CD4-positive, alpha-beta T cell (primary cell): ENCODE data around the gene RSPH4A. TPM values are rescaled to one million over a fixed set of nuclear protein-coding genes. Genes with fewer than 3 reads are reported as not detected.
"Not testable (repeated sequence)": the region's sequence is repeated elsewhere in the genome, so short reads cannot be mapped to it uniquely, and the experiment has no call there.

Experiments used
- ATAC-seq: fragments of 200-7000 bp; cut with Tn5 transposase; one replicate; pipeline ENCODE4 v1.10.0; 2022; ENCODE audit warnings: mild to moderate bottlenecking; ENCODE audit not compliant: poor library complexity
- CTCF ChIA-PET: fragments of 350-600 bp; sonication (Branson Sonifier 250); formaldehyde crosslinking; loops from one replicate; lab custom pipeline; 2021; ENCODE audit warnings: antibody characterized with exemption, inconsistent platforms; lab: Charles Lee
- POLR2A ChIA-PET: fragments of 350-600 bp; sonication (Branson Sonifier 250); formaldehyde crosslinking; loops from one replicate; lab custom pipeline; 2021; ENCODE audit warnings: antibody characterized with exemption, inconsistent platforms; lab: Charles Lee
- DNase-seq, 14 experiments: peaks; one replicate each; pipeline ENCODE4 v3.0.0-alpha.2; 2013 to 2020; ENCODE audit warnings: mixed read lengths in 2 of 14
- H3K27ac ChIP-seq, 2 donors: one replicate each; pipeline versions ENCODE4 v1.5.1 to v1.7.0; 2013; ENCODE audit warnings: low read length in 2 of 2, low read depth in 1 of 2, mild to moderate bottlenecking in 1 of 2
- H3K27me3 ChIP-seq, 2 experiments: 1 replicate in 1 of 2; 2 replicates in 1 of 2; pipeline versions ENCODE4 v1.6.1 to v1.7.0; 2013; ENCODE audit warnings: low read length in 2 of 2, control low read depth in 1 of 2, mild to moderate bottlenecking in 1 of 2, moderate library complexity in 1 of 2; ENCODE audit not compliant: insufficient read depth in 2 of 2, control insufficient read depth in 1 of 2
- H3K36me3 ChIP-seq: one replicate; pipeline ENCODE4 v1.6.1; 2013; ENCODE audit warnings: low read length, control low read depth; ENCODE audit not compliant: insufficient read depth
- H3K4me1 ChIP-seq: one replicate; pipeline ENCODE4 v1.6.1; 2013; ENCODE audit warnings: low read length, control low read depth; ENCODE audit not compliant: insufficient read depth
- H3K4me3 ChIP-seq: one replicate; pipeline ENCODE4 v1.5.1; 2013; ENCODE audit warnings: mild to moderate bottlenecking, low read length, moderate library complexity
- H3K9me3 ChIP-seq, 2 experiments: 1 replicate in 1 of 2; 2 replicates in 1 of 2; pipeline versions ENCODE4 v1.6.1 to v1.7.0; 2013; ENCODE audit warnings: low read length in 2 of 2, mild to moderate bottlenecking in 2 of 2, control low read depth in 1 of 2, moderate library complexity in 1 of 2; ENCODE audit not compliant: control insufficient read depth in 1 of 2, insufficient read depth in 1 of 2
- H3K27ac Mint-ChIP-seq: one replicate; pipeline ENCODE4 v1.8.0; 2020; ENCODE audit warnings: mixed read lengths
- H3K27me3 Mint-ChIP-seq: one replicate; pipeline ENCODE4 v1.8.0; 2021; ENCODE audit warnings: mixed read lengths
- H3K36me3 Mint-ChIP-seq: one replicate; pipeline ENCODE4 v1.8.0; 2021; ENCODE audit warnings: low read depth, mixed read lengths
- H3K4me1 Mint-ChIP-seq: one replicate; pipeline ENCODE4 v1.8.0; 2021; ENCODE audit warnings: low read depth, mixed read lengths
- H3K4me3 Mint-ChIP-seq: one replicate; pipeline ENCODE4 v1.8.0; 2020; ENCODE audit warnings: mild to moderate bottlenecking, mixed read lengths
- H3K9me3 Mint-ChIP-seq: one replicate; pipeline ENCODE4 v1.8.0; 2020; ENCODE audit warnings: mixed read lengths
- intact Hi-C, 2 experiments: fragments of 100-400 bp; cut with DNase I in 1 of 2; cut with micrococcal nuclease in 1 of 2; formaldehyde crosslinking; loops; one replicate each; pipeline versions ENCODE4 v1.15.1 to v1.9.0; 2023 to 2025; cut with DNase I, micrococcal nuclease
- total RNA-seq, 174 experiments: library from RNA in 2 of 174; stranded (reverse) in 2 of 174; gene quantifications; one replicate each; pipeline ENCODE4 v1.2.3 and lab custom pipeline; 2021 to 2026
- TF ChIP-seq, protein P1 (sequence below): fragments of 200-600 bp; IDR thresholded peaks from one replicate; pipeline ENCODE4 v1.8.0; 2022; ENCODE audit warnings: antibody characterized with exemption, mild to moderate bottlenecking

RSPH4A gene
- total RNA-seq, 2 experiments from 2014 or later: 0.56 to 0.88 TPM

DNA sequence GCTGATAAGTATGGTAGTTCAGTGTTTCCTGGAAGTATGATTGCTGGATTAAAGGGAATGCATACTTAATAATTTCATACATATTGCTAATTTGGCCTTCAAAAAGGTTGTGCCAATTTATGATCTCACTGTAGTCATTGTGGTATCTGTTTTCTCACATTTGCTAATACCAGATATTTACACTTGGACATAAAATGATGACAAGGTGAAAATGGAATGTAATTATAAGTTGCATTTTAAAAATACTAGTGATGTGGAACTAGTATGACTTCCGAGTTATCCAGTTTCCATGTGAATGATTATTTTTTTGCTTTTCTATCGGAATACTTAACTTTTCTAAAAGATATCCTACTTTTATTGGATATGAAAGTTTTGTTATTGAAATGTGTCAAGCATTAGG lies 29.5 kb upstream of the RSPH4A start:
- TF ChIP-seq, protein P1, sequence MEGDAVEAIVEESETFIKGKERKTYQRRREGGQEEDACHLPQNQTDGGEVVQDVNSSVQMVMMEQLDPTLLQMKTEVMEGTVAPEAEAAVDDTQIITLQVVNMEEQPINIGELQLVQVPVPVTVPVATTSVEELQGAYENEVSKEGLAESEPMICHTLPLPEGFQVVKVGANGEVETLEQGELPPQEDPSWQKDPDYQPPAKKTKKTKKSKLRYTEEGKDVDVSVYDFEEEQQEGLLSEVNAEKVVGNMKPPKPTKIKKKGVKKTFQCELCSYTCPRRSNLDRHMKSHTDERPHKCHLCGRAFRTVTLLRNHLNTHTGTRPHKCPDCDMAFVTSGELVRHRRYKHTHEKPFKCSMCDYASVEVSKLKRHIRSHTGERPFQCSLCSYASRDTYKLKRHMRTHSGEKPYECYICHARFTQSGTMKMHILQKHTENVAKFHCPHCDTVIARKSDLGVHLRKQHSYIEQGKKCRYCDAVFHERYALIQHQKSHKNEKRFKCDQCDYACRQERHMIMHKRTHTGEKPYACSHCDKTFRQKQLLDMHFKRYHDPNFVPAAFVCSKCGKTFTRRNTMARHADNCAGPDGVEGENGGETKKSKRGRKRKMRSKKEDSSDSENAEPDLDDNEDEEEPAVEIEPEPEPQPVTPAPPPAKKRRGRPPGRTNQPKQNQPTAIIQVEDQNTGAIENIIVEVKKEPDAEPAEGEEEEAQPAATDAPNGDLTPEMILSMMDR: no peak
- Histone ChIP-seq H3K27me3 (no peaks in the 10 kb centered on the region), H3K9me3 (no peaks in the 10 kb centered on the region), H3K4me1 (no peaks in the 10 kb centered on the region), H3K36me3 (peaks cover 74% of the 10 kb centered on the region), H3K27ac (no peak overlapping the region), H3K4me3 (no peak overlapping the region)
- CTCF ChIA-PET: no interaction called here
- POLR2A ChIA-PET: no interaction called here
- Mint-ChIP-seq H3K4me3 (no peak overlapping the region), H3K27me3 (no peaks in the 10 kb centered on the region), H3K36me3 (peaks cover 95% of the 10 kb centered on the region), H3K9me3 (no peaks in the 10 kb centered on the region), H3K4me1 (peaks cover 5% of the 10 kb centered on the region), H3K27ac (no peak overlapping the region)
- DNase-seq (no peak), ATAC-seq (no peak)
- intact Hi-C loops: loop anchor here in 1 of 2 experiments (10.0 kb wide), 1 partner anchor 48 kb away; no protein-coding TSS in a partner anchor

DNA sequence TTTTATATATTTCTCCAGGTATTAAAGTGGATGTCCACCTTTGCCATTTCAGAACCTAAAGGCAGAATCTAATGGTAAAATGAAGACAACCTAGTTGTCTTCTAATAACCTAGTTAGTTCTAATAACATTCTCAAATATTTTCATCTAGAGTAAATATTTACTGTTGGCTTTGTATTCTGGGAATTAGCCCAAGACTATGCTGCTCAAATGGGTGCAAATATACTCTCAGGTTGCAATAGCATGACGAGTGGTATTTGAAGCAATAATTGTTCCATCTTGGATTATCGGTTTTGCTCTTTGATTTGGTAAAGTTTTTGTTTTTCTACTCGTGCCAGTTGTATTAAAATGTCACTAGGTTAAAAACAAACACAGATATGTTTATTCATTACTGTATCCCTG lies 21.0 kb upstream of the RSPH4A start:
- ATAC-seq (no peak), DNase-seq (no peak)
- no peaks in the 10 kb centered on the region for H3K4me1 Mint-ChIP-seq
- no peak overlapping the region for H3K4me3 ChIP-seq
- H3K4me3 Mint-ChIP-seq: no peak overlapping the region
- intact Hi-C loops: no loop called here
- CTCF ChIA-PET: no interaction called here
- H3K27me3 ChIP-seq: no peaks in the 10 kb centered on the region
- TF ChIP-seq, protein P1: no peak
- no peaks in the 10 kb centered on the region for H3K9me3 Mint-ChIP-seq
- H3K36me3 Mint-ChIP-seq: peaks cover 85% of the 10 kb centered on the region
- POLR2A ChIA-PET: no interaction called here
- no peaks in the 10 kb centered on the region for H3K27me3 Mint-ChIP-seq
- peaks cover 43% of the 10 kb centered on the region for H3K36me3 ChIP-seq
- no peak overlapping the region for H3K27ac ChIP-seq
- no peak overlapping the region for H3K27ac Mint-ChIP-seq
- H3K9me3 ChIP-seq: no peaks in the 10 kb centered on the region
- no peaks in the 10 kb centered on the region for H3K4me1 ChIP-seq

DNA sequence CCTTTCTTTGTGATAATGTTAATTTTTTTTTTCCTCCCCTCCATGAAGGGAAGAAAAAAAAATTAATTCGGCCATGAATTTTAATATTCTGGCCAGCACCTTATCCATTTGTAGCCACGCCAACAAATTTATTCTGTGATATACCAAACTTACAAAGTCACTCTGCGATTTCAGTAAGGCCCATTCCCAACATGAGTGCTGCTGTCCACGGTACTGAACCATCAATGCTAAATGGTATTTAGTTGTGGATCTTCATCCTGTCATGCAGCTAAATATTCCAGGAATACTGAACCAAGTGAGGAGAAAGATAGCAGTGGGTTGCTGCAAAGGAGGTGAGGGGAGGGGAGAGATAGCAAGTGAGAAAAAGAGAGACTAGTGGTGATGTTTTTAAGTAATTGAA lies 19.5 kb upstream of the RSPH4A start:
- H3K27me3 Mint-ChIP-seq: no peaks in the 10 kb centered on the region
- ATAC-seq: no peak

DNA sequence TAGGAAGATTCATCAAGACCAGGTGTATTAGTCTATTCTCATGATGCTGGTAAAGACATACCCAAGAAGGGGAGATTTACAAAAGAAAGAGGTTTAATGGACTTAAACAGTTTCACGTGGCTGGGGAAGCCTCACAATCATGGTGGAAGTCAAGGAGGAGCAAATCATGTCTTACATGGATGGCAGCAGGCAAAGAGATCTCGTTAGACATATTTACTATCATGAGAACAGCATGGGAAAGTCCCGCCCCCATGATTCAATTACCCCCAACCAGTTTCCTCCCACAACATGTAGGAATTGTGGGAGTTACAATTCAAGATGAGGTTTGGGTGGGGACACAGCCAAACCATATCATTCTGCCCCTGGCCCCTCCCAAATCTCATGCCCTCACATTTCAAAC lies 12.4 kb upstream of the RSPH4A start:
- H3K4me1 ChIP-seq, H3K27me3 Mint-ChIP-seq, POLR2A ChIA-PET, H3K9me3 ChIP-seq, H3K27ac ChIP-seq, CTCF ChIA-PET, H3K27ac Mint-ChIP-seq, intact Hi-C loops, H3K4me3 ChIP-seq, H3K4me1 Mint-ChIP-seq, H3K4me3 Mint-ChIP-seq, H3K27me3 ChIP-seq, DNase-seq, ATAC-seq, H3K36me3 ChIP-seq: not testable (repeated sequence)
- H3K9me3 Mint-ChIP-seq: peaks cover 11% of the 10 kb centered on the region
- H3K36me3 Mint-ChIP-seq: peaks cover 54% of the 10 kb centered on the region

More for the DNA sequence above, 19.5 kb upstream of the RSPH4A start:
- ChIA-PET POLR2A (no interaction called here), CTCF (no interaction called here)
- H3K4me3 ChIP-seq: no peak overlapping the region
- Mint-ChIP-seq H3K27ac (no peak overlapping the region), H3K4me3 (no peak overlapping the region), H3K4me1 (no peaks in the 10 kb centered on the region), H3K36me3 (peaks cover 81% of the 10 kb centered on the region), H3K9me3 (no peaks in the 10 kb centered on the region)
- peaks cover 28% of the 10 kb centered on the region for H3K36me3 ChIP-seq
- DNase-seq: no peak
- intact Hi-C loops: no loop called here
- no peak overlapping the region for H3K27ac ChIP-seq
- no peaks in the 10 kb centered on the region for H3K9me3 ChIP-seq
- H3K4me1 ChIP-seq: no peaks in the 10 kb centered on the region
- H3K27me3 ChIP-seq: no peaks in the 10 kb centered on the region
- TF ChIP-seq, protein P1: no peak

DNA sequence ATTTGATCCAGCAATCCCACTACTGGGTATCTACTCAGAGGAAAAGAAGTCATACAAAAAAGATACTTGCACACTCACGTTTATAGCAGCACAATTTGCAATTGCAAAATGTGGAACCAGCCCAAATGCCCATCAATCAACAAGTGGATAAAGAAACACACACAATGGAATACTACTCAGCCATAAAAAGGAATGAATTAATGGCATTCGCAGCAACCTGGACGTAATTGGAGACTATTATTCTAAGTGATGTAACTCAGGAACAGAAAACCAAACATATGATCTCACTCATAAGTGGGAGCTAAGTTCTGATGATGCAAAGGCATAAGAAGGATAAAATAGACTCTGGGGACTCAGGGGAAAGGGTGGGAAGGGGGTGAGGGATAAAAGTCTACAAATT lies 11.4 kb upstream of the RSPH4A start:
- POLR2A ChIA-PET, H3K27ac Mint-ChIP-seq: not testable (repeated sequence)

More for the DNA sequence above, 11.4 kb upstream of the RSPH4A start:
- H3K36me3 ChIP-seq, DNase-seq, H3K4me1 Mint-ChIP-seq, intact Hi-C loops, H3K27me3 Mint-ChIP-seq, H3K4me1 ChIP-seq, H3K27ac ChIP-seq, ATAC-seq, H3K9me3 ChIP-seq, H3K27me3 ChIP-seq, H3K4me3 Mint-ChIP-seq, CTCF ChIA-PET, H3K4me3 ChIP-seq: not testable (repeated sequence)
- peaks cover 11% of the 10 kb centered on the region for H3K9me3 Mint-ChIP-seq
- peaks cover 45% of the 10 kb centered on the region for H3K36me3 Mint-ChIP-seq
